ENCODE results near the gene PTGS1.

DNA sequence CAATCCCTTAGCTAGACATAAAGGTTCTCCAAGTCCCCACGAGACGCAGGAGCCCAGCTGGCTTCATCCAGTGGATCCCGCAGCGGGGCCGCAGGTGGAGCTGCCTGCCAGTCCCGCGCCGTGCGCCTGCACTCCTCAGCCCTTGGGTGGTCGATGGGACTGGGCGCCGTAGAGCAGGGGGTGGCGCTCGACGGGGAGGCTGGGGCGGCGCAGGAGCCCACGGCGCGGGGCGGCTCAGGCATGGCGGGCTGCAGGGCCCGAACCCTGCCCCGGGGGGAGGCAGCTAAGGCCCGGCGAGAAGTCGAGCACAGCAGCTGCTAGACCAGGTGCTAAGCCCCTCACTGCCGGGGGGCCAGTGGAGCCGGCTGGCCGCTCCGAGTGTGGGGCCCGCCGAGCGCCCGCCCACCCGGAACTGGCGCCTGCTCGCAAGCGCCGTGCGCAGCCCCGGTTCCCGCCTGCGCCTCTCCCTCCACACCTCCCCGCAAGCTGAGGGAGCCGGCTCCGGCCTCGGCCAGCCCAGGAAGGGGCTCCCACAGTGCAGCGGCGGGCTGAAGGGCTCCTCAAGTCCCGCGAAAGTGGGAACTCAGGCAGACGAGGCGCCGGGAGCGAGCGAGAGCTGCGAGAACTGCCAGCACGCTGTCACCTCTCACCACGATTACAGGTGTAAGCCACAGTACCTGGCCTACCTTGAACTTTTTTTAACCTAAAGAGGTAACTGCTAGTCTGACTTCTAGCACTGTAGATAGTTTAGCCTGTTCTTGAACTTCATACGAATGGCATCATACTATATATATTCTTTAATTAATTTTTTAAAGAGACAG lies 35.5 kb downstream of the PTGS1 start:
- TF ChIP-seq CTCF (IDR thresholded peaks at IDR 0.05; ENCODE audit: insufficient read depth, low read length, poor library complexity, severe bottlenecking) (no peak), EZH2phosphoT487 (conservative IDR thresholded peaks at IDR 0.05; ENCODE audit: low read length) (no peak)

Measured in SU-DHL-6 (cell line).